Erythroblast (primary cell): ENCODE results near the gene CD1C.

Source experiments
- DNase-seq, 2 experiments: peaks; one replicate each; lab custom pipeline; 2025; lab: John Stamatoyannopoulos, UW
- GATA1 ChIP-seq: IDR thresholded peaks from 2 replicates; pipeline ENCODE4 v1.6.1; 2011; ENCODE audit warnings: low read depth, mild to moderate bottlenecking, control low read depth, low read length, moderate library complexity
- POLR2A ChIP-seq: IDR thresholded peaks from 2 replicates; pipeline ENCODE4 v1.6.1; 2011; ENCODE audit warnings: mild to moderate bottlenecking, low read length

The CD1C gene

DNA sequence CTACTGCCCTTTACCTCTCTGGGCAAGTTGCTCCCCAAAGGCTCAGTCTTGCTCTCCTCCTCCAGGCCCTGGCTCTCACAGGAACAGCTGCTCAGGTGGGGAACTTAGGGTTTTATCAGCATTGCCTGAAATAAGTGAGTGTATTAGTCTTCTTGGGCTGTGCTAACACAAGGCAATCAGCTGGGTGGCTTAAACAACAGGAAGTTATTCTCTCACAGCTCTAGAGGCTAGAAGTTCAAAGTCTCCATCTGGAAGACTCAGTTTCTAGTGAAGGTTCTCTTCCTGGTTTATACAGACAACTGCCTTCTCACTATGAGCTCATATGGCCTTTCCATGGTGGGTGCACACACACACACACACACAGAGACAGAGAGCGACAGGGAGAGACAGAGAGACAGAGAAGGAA lies 2.8 kb upstream of the CD1C start:
- DNase-seq: no peak
- TF ChIP-seq GATA1 (no peak), POLR2A (no peak)

DNA sequence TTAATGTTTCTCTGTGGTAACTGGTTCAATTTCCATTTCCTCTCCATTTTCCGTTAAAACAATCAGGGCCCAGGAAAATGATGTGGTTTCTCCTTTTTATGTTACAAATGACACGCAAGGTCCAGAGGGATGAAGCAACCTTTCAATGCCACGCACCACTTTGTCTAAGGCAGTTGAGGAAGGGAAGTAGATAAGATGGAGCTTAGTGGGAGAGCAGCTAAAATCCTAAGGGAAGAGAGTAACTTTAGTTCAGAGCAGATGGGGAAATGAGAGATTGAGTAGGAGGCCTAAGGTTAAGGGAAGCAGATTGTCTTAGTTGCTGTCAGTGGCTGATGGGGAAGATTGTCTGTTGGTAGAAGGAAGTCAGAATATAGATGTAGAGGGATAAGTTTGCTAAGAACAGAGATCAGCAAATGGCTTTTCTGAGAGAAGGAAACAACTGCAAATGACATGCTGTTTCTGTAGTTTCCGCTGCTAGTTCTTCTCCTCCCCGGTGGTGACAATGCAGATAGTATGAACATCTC lies 660 bp downstream of the CD1C start:
- no peak for TF ChIP-seq GATA1
- no peak for TF ChIP-seq POLR2A
- no peak for DNase-seq

DNA sequence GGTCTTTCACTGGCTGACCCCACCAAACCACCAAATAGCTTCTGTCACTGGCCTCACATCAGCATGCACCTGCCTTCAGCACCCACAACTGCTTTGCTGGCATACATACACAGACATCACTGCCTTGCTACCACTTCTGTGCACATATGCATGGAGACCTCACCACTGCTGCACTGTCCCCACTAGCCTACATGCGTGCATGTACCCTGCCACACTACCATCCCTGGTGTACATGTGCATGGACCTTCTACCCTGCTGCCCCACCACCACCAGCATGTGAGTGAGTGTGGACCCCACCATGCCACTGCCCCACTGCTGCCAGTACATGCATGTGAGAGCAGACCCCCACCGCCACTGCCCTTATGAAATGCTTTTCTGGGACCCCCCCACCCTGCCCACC lies 6.1 kb downstream of the CD1C start:
- no peak for DNase-seq
- TF ChIP-seq GATA1 (no peak), POLR2A (no peak)

GRCh38 chr1:158310623-158311022 lies 20.9 kb downstream of the CD1C start:
- no peak for DNase-seq
- TF ChIP-seq GATA1 (no peak), POLR2A (no peak)

- no peak for TF ChIP-seq GATA1
- TF ChIP-seq POLR2A: no peak
- DNase-seq: no peak
Measured at GRCh38 chr1:158311066-158311465, 21.3 kb downstream of the CD1C start.

GRCh38 chr1:158323866-158324265 lies 34.1 kb downstream of the CD1C start:
- DNase-seq: no peak
- TF ChIP-seq POLR2A (no peak), GATA1 (no peak)

DNA sequence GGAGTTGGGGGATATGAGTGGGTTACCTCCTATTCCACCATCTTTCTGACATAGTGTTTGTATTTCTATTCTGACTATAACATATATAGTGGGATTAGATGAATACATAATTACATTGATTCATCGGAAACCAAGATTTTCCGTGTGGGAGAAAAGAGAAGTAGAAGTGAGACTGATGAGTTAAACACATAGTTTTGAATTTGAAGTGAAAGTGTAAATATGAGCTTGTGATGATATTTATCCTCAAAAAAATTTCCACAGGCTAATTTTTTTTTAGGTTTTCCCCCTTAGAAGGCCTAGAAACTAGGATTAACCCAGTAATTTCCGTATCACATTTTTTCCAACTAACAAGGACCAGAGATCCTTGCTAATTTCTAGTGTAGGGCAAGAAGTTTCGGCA lies 34.7 kb downstream of the CD1C start:
- DNase-seq: no peak
- no peak for TF ChIP-seq POLR2A
- TF ChIP-seq GATA1: no peak

- no peak for DNase-seq
- TF ChIP-seq GATA1 (no peak), POLR2A (no peak)
Measured at GRCh38 chr1:158327481-158327880, 37.8 kb downstream of the CD1C start.

- no peak for TF ChIP-seq GATA1
- no peak for TF ChIP-seq POLR2A
- DNase-seq: no peak
Measured at GRCh38 chr1:158328426-158328825, 38.7 kb downstream of the CD1C start.

- TF ChIP-seq POLR2A (no peak), GATA1 (no peak)
Measured at GRCh38 chr1:158329300-158329699, 39.6 kb downstream of the CD1C start.

GRCh38 chr1:158329733-158330132 lies 40.0 kb downstream of the CD1C start:
- peak in 1 of 2 experiments; percentile 7 for DNase-seq
- TF ChIP-seq POLR2A (no peak), GATA1 (no peak)

More at GRCh38 chr1:158329300-158329699, 39.6 kb downstream of the CD1C start:
- no peak for DNase-seq

- no peak for DNase-seq
- TF ChIP-seq GATA1 (no peak), POLR2A (no peak)
Measured at GRCh38 chr1:158330391-158331105, 40.8 kb downstream of the CD1C start.

- no peak for DNase-seq
- TF ChIP-seq POLR2A: no peak
Measured at GRCh38 chr1:158331106-158331425, 41.3 kb downstream of the CD1C start.

GRCh38 chr1:158331481-158332150 lies 41.9 kb downstream of the CD1C start, which contains the start of gene CD1B:
Gene CD1B, minus strand, starts transcription at chr1:158331531. Its CDS starts 108 bp downstream, at chr1:158331423.
- TF ChIP-seq GATA1 (no peak), POLR2A (no peak)
- no peak for DNase-seq
